PC-9 (cell line): ENCODE measurements around the gene SLC46A2.

Experiments
- CTCF ChIP-seq: fragments of 200-600 bp; sonication (generic); conservative IDR thresholded peaks from 2 replicates; pipeline ENCODE4 v1.6.1; 2017; ENCODE audit warnings: mixed run types, antibody characterized with exemption, mild to moderate bottlenecking, moderate library complexity
- EZH2 ChIP-seq: fragments of 200-600 bp; sonication (generic); IDR thresholded peaks from 2 replicates; pipeline ENCODE4 v1.8.0; 2017; ENCODE audit warnings: antibody characterized with exemption, low read depth

- TF ChIP-seq CTCF (no peak), EZH2 (no peak)
Observed at GRCh38 chr9:112866662-112867274, 23.9 kb downstream of the SLC46A2 start.
